Left ventricle myocardium inferior (tissue), 1 donor: ENCODE results near the gene PGAP1. TPM values are rescaled to one million over a fixed set of nuclear protein-coding genes. Genes with fewer than 3 reads are reported as not detected.

ENCODE experiments used
- DNase-seq: peaks from one replicate; pipeline ENCODE4 v3.0.0-alpha.2; 2020
- H3K27ac ChIP-seq: fragments of 200-600 bp; replicated peaks from 2 replicates; pipeline ENCODE4 v1.8.0; 2021
- H3K27me3 ChIP-seq: fragments of 200-600 bp; 2 replicates; pipeline ENCODE4 v1.8.0; 2021; ENCODE audit warnings: low read depth
- H3K36me3 ChIP-seq: fragments of 200-600 bp; 2 replicates; pipeline ENCODE4 v1.8.0; 2021
- H3K4me1 ChIP-seq: fragments of 200-600 bp; 2 replicates; pipeline ENCODE4 v1.8.0; 2021
- H3K4me3 ChIP-seq: fragments of 200-600 bp; 2 replicates; pipeline ENCODE4 v1.8.0; 2021; ENCODE audit warnings: mild to moderate bottlenecking, moderate library complexity
- H3K9me3 ChIP-seq: fragments of 200-600 bp; replicated peaks from 2 replicates; pipeline ENCODE4 v1.8.0; 2021
- intact Hi-C: fragments of 100-400 bp; cut with micrococcal nuclease; formaldehyde crosslinking; loops from one replicate; pipeline ENCODE4 v1.11.0; 2022
- total RNA-seq: library from RNA; stranded (reverse); fragmentation: NEBNext Ultra II Directional; extraction: Animal tissue kit (Norgen Biotek cat#: 25700); gene quantifications from one replicate; pipeline ENCODE4 v1.2.1, GENCODE V29; 2021
- TF ChIP-seq, protein P1 (sequence below): fragments of 200-600 bp; IDR thresholded peaks from 2 replicates; pipeline ENCODE4 v1.8.0; 2021; ENCODE audit warnings: antibody characterized with exemption, mild to moderate bottlenecking, borderline replicate concordance
- donor health status: DM: no; HTN: yes; CAD: no; lungs with severe emphysema.

Gene PGAP1
- total RNA-seq, 1 donor from 2014 or later, result 6.8 TPM

DNA sequence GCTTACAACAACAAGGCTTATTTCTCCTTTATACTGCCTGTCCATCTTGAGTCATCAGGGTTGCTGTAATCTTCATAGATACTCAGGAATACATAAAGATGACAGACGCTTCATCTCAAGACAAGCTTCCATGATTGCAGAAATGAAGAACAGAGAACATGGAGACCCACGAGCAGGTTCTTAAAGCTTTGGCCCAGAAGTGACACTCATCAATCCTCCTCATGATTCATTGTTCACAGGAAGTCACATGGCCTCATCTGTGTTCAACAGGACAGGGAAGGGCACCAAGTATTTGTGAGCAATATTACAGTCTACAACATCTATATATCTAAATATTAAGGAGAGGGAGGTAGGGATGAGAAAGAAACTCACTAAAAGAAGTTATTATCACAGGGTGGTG is 36.5 kb upstream of the PGAP1 start:
- TF ChIP-seq, protein P1, sequence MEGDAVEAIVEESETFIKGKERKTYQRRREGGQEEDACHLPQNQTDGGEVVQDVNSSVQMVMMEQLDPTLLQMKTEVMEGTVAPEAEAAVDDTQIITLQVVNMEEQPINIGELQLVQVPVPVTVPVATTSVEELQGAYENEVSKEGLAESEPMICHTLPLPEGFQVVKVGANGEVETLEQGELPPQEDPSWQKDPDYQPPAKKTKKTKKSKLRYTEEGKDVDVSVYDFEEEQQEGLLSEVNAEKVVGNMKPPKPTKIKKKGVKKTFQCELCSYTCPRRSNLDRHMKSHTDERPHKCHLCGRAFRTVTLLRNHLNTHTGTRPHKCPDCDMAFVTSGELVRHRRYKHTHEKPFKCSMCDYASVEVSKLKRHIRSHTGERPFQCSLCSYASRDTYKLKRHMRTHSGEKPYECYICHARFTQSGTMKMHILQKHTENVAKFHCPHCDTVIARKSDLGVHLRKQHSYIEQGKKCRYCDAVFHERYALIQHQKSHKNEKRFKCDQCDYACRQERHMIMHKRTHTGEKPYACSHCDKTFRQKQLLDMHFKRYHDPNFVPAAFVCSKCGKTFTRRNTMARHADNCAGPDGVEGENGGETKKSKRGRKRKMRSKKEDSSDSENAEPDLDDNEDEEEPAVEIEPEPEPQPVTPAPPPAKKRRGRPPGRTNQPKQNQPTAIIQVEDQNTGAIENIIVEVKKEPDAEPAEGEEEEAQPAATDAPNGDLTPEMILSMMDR, result no peak
- Histone ChIP-seq H3K9me3 (no peaks in the 10 kb centered on the region), H3K4me1 (peaks cover 11% of the 10 kb centered on the region), H3K36me3 (no peaks in the 10 kb centered on the region), H3K27me3 (no peaks in the 10 kb centered on the region), H3K27ac (no peak overlapping the region), H3K4me3 (no peak overlapping the region)
- DNase-seq, result no peak
- intact Hi-C loops, result no loop called here

DNA sequence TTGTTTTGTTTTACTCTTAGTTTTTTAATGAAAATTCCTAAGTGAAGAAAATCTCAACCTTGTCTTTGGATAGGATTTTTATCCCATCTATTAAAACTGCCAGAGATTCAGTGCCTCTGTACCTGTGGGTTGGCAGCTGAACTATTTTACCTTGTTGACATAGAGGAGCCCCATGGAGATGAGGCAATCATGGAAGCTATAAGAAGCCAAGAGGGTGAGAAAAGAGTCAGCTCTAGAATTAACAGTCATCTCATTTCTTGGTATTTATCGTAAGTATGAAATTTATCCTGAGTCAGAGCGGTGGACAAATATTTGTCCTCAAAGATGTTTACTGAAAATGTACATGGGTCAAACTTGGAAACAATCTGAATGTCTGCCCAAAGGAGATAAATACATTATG is 35.8 kb upstream of the PGAP1 start:
- DNase-seq, result no peak
- Histone ChIP-seq H3K4me3 (no peak overlapping the region), H3K36me3 (no peaks in the 10 kb centered on the region), H3K27ac (no peak overlapping the region), H3K4me1 (peaks cover 10% of the 10 kb centered on the region), H3K27me3 (no peaks in the 10 kb centered on the region), H3K9me3 (no peaks in the 10 kb centered on the region)
- TF ChIP-seq, protein P1, result no peak
- intact Hi-C loops, result no loop called here

DNA sequence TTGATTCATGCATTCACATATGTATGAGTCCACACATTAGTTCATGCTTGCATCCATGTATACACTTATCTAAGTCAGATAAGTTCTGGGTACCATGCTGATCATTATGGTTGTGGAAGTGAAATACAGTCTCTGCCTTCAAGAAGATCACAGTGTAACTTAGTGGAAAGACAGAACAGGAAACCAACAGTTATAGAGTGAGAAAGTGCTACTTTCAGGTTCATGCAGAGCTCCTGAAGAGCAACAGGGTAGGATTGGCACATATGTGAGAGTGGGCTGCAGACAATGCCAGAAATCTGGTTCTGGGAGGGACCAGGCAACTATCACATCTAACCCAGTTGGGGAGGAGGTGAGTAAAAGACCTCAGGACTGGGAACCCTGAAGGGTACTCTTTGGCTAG is 35.4 kb upstream of the PGAP1 start:
- Histone ChIP-seq H3K36me3 (no peaks in the 10 kb centered on the region), H3K27me3 (no peaks in the 10 kb centered on the region), H3K4me1 (peaks cover 8% of the 10 kb centered on the region), H3K27ac (no peak overlapping the region), H3K9me3 (no peaks in the 10 kb centered on the region), H3K4me3 (no peak overlapping the region)
- intact Hi-C loops, result no loop called here
- TF ChIP-seq, protein P1, result no peak
- no peak for DNase-seq

DNA sequence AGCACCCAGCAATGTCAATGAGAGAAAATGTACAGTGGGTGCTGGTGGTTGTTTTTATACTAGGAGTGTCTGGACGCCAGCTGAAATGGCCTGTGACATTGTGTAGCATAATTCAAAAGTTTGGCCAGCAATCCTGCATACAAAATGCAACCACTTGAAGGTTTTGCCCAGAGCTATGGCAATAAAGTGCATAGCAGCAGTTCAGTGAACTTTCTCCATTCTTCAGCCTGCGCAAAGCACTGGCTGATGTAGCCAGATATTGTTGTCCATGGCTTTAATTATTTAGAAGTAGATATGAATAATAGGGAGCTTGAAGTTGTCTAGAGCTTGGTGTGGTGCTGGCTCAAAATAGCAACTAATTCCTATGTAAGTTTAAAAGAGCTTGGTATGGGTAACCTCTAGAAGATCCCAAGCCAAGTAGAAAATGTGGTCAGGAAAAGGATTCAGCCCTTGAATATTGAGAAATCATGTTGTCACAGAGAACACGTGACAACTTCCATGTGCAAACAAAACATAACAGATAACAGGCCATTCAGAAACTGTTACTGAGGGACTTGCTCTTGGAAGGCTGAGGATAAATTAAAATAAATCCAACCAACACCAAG is 33.3 kb upstream of the PGAP1 start:
- Histone ChIP-seq H3K4me1 (no peaks in the 10 kb centered on the region), H3K27ac (no peak overlapping the region), H3K9me3 (no peaks in the 10 kb centered on the region), H3K36me3 (no peaks in the 10 kb centered on the region), H3K27me3 (no peaks in the 10 kb centered on the region), H3K4me3 (no peak overlapping the region)
- intact Hi-C loops, result no loop called here
- TF ChIP-seq, protein P1, result no peak
- DNase-seq, result no peak

DNA sequence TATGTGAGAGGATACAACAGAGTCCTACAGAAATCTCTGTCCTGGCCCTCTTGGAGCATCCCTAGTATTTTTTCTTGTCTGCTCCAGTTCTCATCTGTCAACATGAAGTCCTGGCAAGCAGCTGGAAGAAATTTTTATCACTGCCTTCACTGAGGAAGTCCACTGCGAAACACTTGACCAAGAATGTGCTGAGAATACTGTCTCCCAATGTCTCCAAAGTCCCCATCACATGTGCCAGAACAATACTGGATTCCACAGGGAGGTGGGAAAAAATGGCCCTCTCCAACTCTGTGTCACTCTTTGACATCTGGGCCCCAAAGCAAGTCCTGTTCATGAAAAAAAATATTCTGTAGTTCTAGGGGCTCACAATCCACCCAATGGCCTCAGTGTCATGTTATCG is 32.8 kb upstream of the PGAP1 start:
- intact Hi-C loops, result no loop called here
- H3K36me3 ChIP-seq, result no peaks in the 10 kb centered on the region
- H3K4me3 ChIP-seq, result no peak overlapping the region
- H3K27me3 ChIP-seq, result no peaks in the 10 kb centered on the region
- no peaks in the 10 kb centered on the region for H3K4me1 ChIP-seq
- no peak for DNase-seq
- TF ChIP-seq, protein P1, result no peak
- no peaks in the 10 kb centered on the region for H3K9me3 ChIP-seq
- H3K27ac ChIP-seq, result no peak overlapping the region
